ENCODE results near the gene BCR.

BCR gene

GRCh38 chr22:23269441-23270211, 89.3 kb downstream of the BCR start:
- Histone ChIP-seq H3K9ac (ENCODE audit: low read depth, low read length) (no peak overlapping the region), H3K9me3 (ENCODE audit: control insufficient read depth, insufficient read depth, low read length) (no peaks in the 10 kb centered on the region), H3K4me1 (ENCODE audit: insufficient read depth, low read length) (peaks cover 22% of the 10 kb centered on the region), H3K36me3 (ENCODE audit: insufficient read depth, low read length) (peaks cover 3% of the 10 kb centered on the region; the same call in 1 of the 2 replicates)

GRCh38 chr22:23270212-23270733, 90.0 kb downstream of the BCR start:
- peaks cover 22% of the 10 kb centered on the region for H3K4me1 ChIP-seq (ENCODE audit: insufficient read depth, low read length)
- H3K9me3 ChIP-seq (ENCODE audit: control insufficient read depth, insufficient read depth, low read length), result no peaks in the 10 kb centered on the region
- peaks cover 3% of the 10 kb centered on the region; the same call in 1 of the 2 replicates for H3K36me3 ChIP-seq (ENCODE audit: insufficient read depth, low read length)
- no peak overlapping the region for H3K9ac ChIP-seq (ENCODE audit: low read depth, low read length)

- Histone ChIP-seq H3K9me3 (ENCODE audit: control insufficient read depth, insufficient read depth, low read length) (no peaks in the 10 kb centered on the region), H3K9ac (ENCODE audit: low read depth, low read length) (no peak overlapping the region), H3K36me3 (ENCODE audit: insufficient read depth, low read length) (peaks cover 3% of the 10 kb centered on the region; the same call in 1 of the 2 replicates), H3K4me1 (ENCODE audit: insufficient read depth, low read length) (peaks cover 22% of the 10 kb centered on the region)
These were observed 90.7 kb downstream of the BCR start for GRCh38 chr22:23270798-23271596.

- Histone ChIP-seq H3K9ac (ENCODE audit: low read depth, low read length) (no peak overlapping the region), H3K9me3 (ENCODE audit: control insufficient read depth, insufficient read depth, low read length) (no peaks in the 10 kb centered on the region), H3K36me3 (ENCODE audit: insufficient read depth, low read length) (peaks cover 3% of the 10 kb centered on the region; the same call in 1 of the 2 replicates), H3K4me1 (ENCODE audit: insufficient read depth, low read length) (peaks cover 22% of the 10 kb centered on the region)
These were observed 91.2 kb downstream of the BCR start for GRCh38 chr22:23271597-23271908.

- no peaks in the 10 kb centered on the region for H3K9me3 ChIP-seq (ENCODE audit: control insufficient read depth, insufficient read depth, low read length)
- peaks cover 21% of the 10 kb centered on the region for H3K4me1 ChIP-seq (ENCODE audit: insufficient read depth, low read length)
- H3K36me3 ChIP-seq (ENCODE audit: insufficient read depth, low read length), result peaks cover 3% of the 10 kb centered on the region; the same call in 1 of the 2 replicates
- H3K9ac ChIP-seq (ENCODE audit: low read depth, low read length), result no peak overlapping the region
These were observed 92.1 kb downstream of the BCR start for GRCh38 chr22:23272371-23272770.

GRCh38 chr22:23272834-23273233, 92.5 kb downstream of the BCR start:
- no peak overlapping the region for H3K9ac ChIP-seq (ENCODE audit: low read depth, low read length)
- H3K4me1 ChIP-seq (ENCODE audit: insufficient read depth, low read length), result peaks cover 16% of the 10 kb centered on the region
- H3K36me3 ChIP-seq (ENCODE audit: insufficient read depth, low read length), result peaks cover 3% of the 10 kb centered on the region; the same call in 1 of the 2 replicates
- H3K9me3 ChIP-seq (ENCODE audit: control insufficient read depth, insufficient read depth, low read length), result no peaks in the 10 kb centered on the region

GRCh38 chr22:23273445-23274145, 93.3 kb downstream of the BCR start:
- no peak overlapping the region for H3K9ac ChIP-seq (ENCODE audit: low read depth, low read length)
- H3K36me3 ChIP-seq (ENCODE audit: insufficient read depth, low read length), result peaks cover 3% of the 10 kb centered on the region; the same call in 1 of the 2 replicates
- H3K4me1 ChIP-seq (ENCODE audit: insufficient read depth, low read length), result peaks cover 10% of the 10 kb centered on the region; the same call in 1 of the 2 replicates
- H3K9me3 ChIP-seq (ENCODE audit: control insufficient read depth, insufficient read depth, low read length), result no peaks in the 10 kb centered on the region

GRCh38 chr22:23274146-23274526, 93.8 kb downstream of the BCR start:
- Histone ChIP-seq H3K4me1 (ENCODE audit: insufficient read depth, low read length) (peaks cover 8% of the 10 kb centered on the region; the same call in 1 of the 2 replicates), H3K9ac (ENCODE audit: low read depth, low read length) (no peak overlapping the region), H3K9me3 (ENCODE audit: control insufficient read depth, insufficient read depth, low read length) (no peaks in the 10 kb centered on the region), H3K36me3 (ENCODE audit: insufficient read depth, low read length) (peaks cover 3% of the 10 kb centered on the region; the same call in 1 of the 2 replicates)

- H3K4me1 ChIP-seq (ENCODE audit: insufficient read depth, low read length), result peaks cover 1% of the 10 kb centered on the region; the same call in 1 of the 2 replicates
- H3K9ac ChIP-seq (ENCODE audit: low read depth, low read length), result no peak overlapping the region
- no peaks in the 10 kb centered on the region for H3K9me3 ChIP-seq (ENCODE audit: control insufficient read depth, insufficient read depth, low read length)
- peaks cover 3% of the 10 kb centered on the region; the same call in 1 of the 2 replicates for H3K36me3 ChIP-seq (ENCODE audit: insufficient read depth, low read length)
These were observed 94.8 kb downstream of the BCR start for GRCh38 chr22:23274891-23275694.

- Histone ChIP-seq H3K9me3 (ENCODE audit: control insufficient read depth, insufficient read depth, low read length) (no peaks in the 10 kb centered on the region), H3K9ac (ENCODE audit: low read depth, low read length) (no peak overlapping the region), H3K4me1 (ENCODE audit: insufficient read depth, low read length) (no peaks in the 10 kb centered on the region), H3K36me3 (ENCODE audit: insufficient read depth, low read length) (peaks cover 5% of the 10 kb centered on the region)
These were observed 95.4 kb downstream of the BCR start for GRCh38 chr22:23275751-23276150.

GRCh38 chr22:23276656-23277582, 96.6 kb downstream of the BCR start:
- Histone ChIP-seq H3K9me3 (ENCODE audit: control insufficient read depth, insufficient read depth, low read length) (no peaks in the 10 kb centered on the region), H3K36me3 (ENCODE audit: insufficient read depth, low read length) (peaks cover 8% of the 10 kb centered on the region), H3K9ac (ENCODE audit: low read depth, low read length) (no peak overlapping the region), H3K4me1 (ENCODE audit: insufficient read depth, low read length) (peaks cover 2% of the 10 kb centered on the region; the same call in 1 of the 2 replicates)

GRCh38 chr22:23277583-23278295, 97.4 kb downstream of the BCR start:
- H3K9me3 ChIP-seq (ENCODE audit: control insufficient read depth, insufficient read depth, low read length), result no peaks in the 10 kb centered on the region
- H3K9ac ChIP-seq (ENCODE audit: low read depth, low read length), result no peak overlapping the region
- peaks cover 8% of the 10 kb centered on the region for H3K36me3 ChIP-seq (ENCODE audit: insufficient read depth, low read length)
- peaks cover 2% of the 10 kb centered on the region; the same call in 1 of the 2 replicates for H3K4me1 ChIP-seq (ENCODE audit: insufficient read depth, low read length)
